Measurements from ENCODE around the gene ST8SIA6.
"Not testable (repeated sequence)": the region's sequence is repeated elsewhere in the genome, so short reads cannot be mapped to it uniquely, and the experiment has no call there.

The ST8SIA6 gene

DNA sequence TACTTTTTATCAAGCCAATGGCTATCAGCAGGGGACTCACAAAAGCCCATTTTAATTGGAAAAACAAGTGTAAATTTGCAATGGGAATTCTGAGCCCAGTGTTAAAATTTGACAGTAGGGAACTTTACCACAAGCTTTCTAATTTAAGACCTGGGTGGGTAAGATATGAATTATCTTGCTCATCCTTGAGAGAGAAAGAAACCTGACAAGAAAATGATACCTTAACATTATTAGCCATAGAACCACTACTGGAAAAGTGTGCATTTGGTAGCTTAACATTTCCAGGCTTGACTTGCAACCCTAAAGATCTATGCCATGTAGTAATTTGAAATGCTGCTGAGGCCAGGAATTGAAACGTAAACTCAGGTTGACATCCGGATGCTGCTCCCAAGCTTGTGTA lies 2.7 kb upstream of the ST8SIA6 start:
- DNase-seq (ENCODE audit: low read depth in 2 of 2) = no peak

DNA sequence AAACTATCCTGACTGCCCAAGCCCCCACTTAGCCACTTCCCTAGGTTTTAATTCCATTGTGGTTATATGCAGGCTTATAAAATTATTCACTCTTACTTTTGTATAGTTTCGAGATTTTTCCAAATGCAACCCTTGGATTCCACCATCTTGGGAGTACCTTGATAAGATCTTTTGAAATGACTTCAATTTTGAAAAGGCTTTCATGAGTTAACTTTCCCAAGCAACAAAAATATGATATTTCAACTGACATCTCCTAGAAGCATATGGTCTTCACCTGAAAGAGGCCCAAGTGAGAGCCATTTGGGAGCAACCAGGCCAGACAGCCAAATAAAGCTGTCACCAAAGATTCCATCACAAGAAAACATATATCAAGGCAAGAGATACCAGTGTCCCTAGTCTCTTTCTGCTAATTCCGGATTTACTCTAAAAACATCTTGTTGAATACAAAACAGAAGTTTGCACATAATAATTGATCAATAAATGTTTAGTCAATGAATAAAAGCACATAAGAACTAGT lies 1.7 kb upstream of the ST8SIA6 start:
- no peak for DNase-seq (ENCODE audit: low read depth in 2 of 2)

DNA sequence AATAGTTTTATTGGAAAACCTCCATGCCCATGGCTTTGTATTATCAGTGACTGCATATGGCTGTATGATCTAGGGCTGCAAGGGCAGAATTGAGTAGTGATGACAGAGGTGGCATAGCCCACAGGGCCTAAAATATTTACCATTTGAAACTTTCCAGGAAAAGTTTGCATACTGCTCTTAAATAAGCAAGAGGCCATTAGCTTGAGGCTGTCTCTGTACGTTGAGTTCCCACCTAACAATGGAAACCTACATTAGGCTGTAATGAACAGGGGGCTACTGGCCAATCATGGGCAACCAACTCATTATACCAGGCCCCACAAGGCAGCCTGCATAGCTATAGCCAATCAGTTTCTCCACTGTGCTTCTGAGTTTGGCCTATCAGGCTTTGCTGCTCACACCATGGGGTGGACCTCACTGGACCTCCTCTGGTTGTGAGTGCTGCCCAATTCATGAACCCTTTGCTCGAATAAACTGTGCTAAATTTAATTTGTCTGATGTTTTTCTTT lies 673 bp upstream of the ST8SIA6 start:
- no peak for DNase-seq (ENCODE audit: low read depth in 2 of 2)

DNA sequence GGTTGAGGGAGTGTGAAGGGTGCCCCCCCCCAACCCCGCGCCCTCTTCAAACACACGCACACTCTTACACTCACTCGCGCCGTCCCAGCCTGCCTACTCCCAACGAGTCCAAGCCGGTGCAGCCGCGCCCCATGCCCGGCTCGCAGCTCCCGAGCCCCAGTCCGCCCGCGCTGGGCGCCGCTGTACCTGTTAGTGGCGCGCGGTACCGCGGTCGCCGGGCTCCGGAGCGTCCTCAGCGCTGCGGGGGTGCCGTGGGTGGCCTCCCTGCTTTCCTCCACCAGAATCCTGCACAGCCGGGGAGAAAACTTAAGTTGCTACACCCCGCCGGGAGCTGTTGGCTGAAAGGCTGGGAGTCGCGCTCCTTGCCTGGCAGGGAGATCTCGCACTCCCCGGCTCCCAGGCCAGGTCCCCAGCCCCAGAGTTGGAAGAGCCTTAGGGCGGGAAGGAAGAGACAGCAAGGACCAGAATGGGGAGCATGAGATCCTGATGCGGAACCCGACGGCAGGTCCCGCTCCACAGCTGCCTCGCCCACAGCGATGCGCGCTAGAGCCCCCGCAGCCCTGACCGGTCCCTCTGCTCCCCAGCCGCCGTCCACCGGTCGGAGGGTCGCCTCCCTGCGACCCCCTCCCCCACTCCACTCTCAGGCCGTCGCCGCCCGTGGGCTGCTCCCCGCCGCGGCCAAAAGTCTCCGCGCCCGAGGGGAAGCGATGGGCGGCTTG lies 863 bp downstream of the ST8SIA6 start:
- DNase-seq (ENCODE audit: low read depth in 2 of 2) = peak in 1 of 2 donors; percentile 25

DNA sequence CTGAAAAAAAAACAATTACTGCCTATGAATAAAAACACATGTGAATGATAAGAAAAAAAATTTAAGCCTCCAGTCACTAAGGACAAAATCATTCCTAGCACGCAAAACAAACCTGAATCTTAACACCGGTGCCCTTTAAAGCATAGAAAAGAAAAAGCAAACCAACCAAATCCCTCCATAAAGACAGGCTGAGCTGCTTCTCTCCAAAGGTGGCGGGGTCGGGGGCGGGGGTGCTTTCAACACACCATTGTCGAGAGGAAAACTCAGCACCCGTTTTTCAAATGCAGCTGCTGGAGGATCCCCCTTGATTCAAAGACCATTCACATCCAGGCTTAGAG lies 1.4 kb downstream of the ST8SIA6 start:
- no peak for DNase-seq (ENCODE audit: low read depth in 2 of 2)

DNA sequence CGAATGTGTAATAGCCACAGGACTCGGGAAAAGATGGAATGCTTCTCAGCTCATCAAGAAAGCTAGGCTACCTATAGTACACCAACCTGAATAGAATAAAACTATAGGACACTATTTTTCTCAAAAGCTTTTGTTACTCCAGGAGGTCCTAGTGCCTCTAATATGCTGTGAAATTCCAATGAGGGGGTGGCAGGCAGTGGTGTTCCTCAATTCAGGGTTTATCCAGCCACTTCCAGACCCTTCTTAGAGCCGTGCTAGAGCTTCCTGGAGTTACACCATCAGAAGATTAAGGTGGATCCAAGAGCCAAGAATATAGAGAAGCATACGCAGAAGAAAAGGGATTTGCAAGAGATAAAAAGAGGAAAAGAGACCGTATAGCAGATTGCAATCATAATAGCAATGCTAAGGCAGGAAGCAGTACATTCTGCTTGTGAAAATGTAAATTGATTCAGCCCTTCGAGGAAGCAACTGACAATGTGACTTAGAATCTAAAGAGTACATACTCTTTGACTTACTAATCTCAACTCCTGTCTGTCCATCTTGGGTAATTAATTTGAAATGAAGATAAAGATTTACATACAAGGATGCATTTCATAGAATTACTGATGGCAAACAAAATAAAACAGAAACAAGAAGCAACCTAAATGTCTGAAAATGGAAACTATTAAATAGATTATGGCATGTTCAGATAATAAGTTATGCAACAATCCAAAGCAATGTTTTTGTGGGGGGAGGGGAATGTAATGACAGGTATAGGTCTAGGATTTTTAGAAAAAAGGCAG lies 2.1 kb downstream of the ST8SIA6 start:
- DNase-seq (ENCODE audit: low read depth in 2 of 2) = no peak

DNA sequence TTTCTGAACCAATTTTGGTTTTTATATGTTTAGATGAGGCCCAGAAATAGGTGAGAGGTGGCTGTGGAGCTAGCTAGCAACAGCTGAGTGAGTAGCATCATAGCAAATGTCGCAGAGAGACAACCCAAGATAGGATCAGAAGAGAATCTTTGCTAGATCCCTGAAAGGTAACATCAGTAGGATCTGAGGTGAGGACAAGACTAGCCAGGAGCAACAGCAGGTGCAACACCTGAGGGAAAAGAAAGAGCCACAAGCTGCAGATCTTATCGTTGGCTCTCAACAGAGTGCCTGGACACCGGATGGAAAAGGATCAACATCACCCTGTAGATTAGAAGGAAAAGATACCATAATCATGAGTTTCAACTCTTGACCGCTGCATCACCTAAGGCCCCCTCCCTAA lies 4.4 kb downstream of the ST8SIA6 start:
- DNase-seq (ENCODE audit: low read depth in 2 of 2) = no peak

DNA sequence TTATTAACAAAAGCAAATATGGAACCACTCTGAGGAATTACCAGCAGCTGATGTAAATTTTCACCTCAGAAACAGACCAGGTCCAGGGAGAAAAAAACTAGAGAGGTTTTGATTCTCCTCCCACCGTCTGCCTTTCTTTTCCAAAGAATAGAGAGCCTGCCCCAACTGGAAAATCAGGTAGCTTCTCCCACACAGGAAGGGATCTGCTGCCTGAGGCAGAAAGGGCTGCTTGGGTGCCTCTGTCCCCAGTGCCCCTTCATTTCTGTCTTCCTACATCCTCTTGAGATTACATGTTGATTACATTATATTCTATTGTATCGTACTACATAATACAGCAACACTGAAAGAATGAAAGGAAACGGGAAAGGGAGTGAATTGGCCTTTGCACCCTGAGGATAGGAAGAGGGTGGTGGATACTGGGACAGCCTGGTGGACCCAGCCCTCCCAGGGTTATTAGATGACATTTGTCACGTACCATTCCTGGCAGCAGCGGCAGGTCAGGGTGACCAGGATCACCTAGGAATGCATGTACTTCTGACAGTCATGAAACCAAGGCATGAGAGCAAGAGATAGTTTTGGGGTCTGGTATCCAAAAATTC lies 8.9 kb downstream of the ST8SIA6 start:
- DNase-seq (ENCODE audit: low read depth in 2 of 2) = no peak

DNA sequence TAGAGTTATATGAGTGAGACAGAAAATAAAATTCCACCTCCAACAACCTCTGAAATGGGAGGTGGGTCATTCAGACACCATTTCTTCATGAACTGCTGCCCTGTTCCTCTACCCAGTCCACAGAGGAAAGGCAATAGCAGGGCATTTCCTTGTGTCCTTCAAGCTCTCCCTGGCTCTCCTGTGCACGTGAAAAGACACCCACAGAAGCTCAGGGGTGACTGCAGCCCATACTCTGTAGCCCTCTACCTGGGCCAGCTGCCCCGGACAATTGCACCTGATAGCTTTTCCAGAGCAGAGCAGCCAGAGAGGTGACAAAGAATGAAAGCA lies 10.0 kb downstream of the ST8SIA6 start:
- no peak for DNase-seq (ENCODE audit: low read depth in 2 of 2)

DNA sequence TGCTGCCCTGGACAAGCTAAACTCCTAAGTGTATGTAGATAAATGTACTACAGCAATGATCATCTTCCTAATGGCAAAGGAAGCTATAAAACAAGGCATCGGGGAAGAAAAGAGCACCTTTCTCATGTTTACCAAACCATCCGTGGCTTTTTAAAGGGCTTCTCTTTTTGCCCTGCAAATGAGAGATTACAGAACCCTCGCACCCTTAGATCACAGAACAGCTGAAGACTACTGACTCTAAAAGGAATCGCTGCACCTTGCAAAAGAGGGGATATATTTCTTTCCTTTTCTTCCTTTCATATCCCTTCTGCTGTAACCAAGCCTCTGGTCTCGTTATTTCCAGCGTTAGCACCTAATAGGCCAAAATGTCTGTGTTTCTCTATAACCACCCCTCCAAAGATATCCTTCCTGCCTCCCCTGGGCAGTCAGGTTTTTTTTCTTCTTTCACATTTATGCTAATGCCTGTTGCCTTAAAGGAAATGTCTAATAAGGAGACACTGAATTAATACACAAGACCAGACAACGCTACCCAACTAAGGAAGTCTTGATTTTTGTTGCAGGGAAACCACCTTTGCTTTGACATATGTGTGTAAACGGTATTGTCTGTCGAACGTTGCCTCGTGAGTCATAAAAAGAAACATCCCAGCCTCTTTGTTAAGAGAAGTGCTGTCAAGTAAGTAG lies 10.5 kb downstream of the ST8SIA6 start:
- no peak for DNase-seq (ENCODE audit: low read depth in 2 of 2)

DNA sequence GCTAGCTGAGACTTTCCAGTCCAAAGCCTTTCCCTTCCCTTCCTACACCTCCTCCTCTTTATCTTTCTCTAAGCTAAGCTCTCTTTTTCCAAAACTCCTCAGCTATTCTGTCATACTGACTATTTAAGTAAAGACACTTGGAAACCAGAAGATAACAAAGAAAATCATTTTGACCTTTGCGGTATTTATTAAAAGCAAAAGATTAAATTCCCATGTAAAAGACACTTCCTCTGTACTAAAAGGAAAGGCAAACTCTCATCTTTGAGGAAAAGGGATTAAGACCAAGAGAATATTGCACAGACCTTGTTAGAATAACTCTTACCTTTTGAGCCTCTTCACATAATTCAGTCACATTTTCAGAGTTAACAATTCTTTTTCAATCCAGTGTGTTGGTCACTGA lies 15.8 kb downstream of the ST8SIA6 start:
- DNase-seq (ENCODE audit: low read depth in 2 of 2) = no peak

DNA sequence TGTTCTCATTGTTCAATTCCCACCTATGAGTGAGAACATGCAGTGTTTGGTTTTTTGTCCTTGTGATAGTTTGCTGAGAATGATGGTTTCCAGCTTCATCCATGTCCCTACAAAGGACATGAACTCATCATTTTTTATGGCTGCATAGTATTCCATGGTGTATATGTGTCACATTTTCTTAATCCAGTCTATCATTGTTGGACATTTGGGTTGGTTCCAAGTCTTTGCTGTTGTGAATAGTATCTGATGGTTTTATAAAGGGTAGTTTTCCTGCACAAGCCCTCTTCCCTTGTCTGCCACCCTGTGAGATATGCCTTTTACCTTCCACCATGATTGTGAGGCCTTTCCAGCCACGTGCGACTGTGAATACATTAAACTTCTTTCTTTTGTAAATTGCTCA lies 17.8 kb downstream of the ST8SIA6 start:
- not testable (repeated sequence) for DNase-seq (ENCODE audit: low read depth in 2 of 2)

DNA sequence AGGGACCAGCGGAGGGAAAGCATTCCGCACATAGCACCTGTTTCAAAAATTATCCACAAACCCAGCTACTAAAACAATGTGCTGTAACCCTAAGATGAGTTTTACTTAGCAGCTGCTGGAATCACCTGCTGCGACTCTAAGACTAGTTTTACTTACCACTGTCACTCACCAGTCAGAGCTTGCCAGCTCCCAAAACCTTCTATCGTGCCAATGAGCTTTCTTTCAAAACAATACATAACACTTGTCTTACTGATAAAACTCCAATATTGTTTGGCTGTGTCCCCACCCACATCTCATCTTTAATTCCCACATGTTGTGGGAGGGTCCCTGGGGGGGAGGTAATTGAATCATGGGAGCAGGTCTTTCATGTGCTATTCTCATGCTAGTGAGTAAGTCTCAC lies 18.4 kb downstream of the ST8SIA6 start:
- no peak for DNase-seq (ENCODE audit: low read depth in 2 of 2)

DNA sequence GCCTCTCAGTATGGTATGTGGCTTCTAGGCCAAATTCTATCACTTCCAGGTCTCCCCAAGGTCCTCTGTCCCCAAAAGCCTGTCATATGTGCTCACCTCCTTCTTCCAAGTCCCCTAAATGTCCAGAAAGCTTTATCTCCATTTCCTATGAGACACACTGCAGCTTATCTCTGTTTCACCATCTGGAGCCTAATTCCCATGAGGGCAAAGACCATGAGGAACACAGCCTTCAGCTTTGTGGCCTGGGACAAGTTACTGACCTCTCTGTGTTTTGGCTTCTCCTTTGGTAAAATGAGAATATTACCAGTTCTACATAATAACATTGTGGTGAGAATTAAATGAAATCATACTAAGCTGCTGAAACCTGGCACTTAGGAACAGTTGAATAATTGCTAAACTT lies 19.2 kb downstream of the ST8SIA6 start:
- DNase-seq (ENCODE audit: low read depth in 2 of 2) = no peak

DNA sequence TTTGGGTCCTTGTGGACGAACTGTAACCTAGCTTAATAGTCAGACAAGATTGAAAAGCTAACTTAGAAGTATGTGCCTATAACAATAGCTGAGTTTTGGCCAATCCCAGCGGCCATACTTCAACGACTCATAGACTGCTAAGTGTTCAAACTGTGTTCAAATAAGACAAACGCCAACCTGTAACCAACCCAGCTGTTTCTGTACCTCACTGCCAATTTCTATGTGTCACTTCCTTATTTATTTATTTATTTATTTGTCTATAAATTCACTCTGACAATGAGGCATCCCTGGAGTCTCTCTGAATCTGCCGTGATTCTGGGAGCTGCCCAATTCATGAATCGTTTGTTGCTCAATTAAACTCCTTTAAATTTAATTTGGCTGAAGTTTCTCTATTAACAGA lies 21.7 kb downstream of the ST8SIA6 start:
- no peak for DNase-seq (ENCODE audit: low read depth in 2 of 2)

DNA sequence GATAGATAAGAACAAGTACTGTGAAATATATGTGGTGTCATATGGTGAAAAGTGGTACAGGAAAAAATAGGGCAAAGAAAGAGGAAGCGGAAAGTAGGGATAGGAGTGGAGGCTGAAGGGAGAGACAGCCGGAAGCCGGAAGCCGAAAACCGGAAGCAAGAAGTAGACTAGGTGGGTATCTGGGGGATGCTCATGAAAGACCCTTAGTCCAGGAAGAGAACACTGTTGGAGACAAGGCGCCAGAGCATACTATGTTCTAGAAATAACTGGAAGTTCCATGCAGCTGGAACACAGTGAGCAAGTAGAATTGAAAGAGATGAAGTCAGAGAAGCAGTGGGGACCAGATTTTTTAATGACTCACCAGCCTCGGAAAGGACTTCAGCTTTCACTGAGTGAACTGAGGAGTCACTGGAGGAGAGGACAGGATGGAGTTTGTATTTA lies 22.5 kb downstream of the ST8SIA6 start:
- no peak for DNase-seq (ENCODE audit: low read depth in 2 of 2)

DNA sequence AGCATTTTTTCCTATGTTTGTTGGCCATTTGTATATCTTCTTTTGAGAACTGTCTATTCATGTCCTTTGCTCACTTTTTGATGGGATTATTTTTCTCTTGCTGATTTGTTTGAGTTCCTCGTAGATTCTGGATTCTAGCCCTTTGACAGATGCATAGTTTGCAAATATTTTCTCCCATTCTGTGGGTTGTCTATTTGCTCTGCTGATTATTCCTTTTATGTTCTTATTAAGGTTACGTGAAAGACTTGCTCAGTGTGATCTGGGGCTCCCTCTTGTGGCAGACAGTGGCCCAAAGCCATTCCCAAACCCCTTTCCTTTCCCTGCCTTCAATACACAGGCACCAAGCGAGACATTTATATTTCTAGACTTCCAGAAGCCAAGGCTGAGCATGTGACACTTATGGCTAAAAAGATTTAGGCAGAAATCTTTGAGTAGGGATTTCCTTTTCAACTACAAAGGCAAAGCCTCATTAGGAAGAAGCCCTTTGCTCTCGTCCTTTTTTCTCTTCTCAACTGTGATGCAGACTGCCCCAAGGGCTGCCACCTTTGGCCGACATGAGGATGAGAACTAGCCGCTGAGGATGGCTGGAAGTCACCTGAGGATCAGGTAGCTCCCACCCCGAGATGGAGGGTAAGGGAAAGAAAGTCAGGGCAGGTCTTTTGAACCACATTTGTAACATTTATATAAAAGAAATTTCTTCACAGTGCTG lies 23.6 kb downstream of the ST8SIA6 start:
- DNase-seq (ENCODE audit: low read depth in 2 of 2) = peak; percentile 48 to 59

DNA sequence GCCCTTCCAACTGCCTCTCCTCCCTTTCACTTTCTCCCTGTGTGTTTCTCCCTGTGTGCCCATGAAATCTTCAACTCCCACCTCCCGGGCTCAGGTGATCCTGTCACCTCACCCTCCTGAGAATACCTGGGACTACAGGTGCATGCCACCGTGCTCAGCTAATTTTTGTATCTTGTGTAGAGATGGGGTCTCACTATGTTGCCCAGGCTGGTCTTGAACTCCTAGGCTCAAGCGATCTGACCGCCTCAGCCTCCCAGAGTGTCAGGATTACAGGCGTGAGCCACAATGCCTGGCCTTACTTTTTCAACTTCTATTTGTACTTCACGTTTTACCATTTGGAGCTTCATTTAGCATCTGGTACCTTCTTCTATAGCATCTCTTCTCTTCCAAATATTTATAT lies 24.9 kb downstream of the ST8SIA6 start:
- DNase-seq (ENCODE audit: low read depth in 2 of 2) = no peak

DNA sequence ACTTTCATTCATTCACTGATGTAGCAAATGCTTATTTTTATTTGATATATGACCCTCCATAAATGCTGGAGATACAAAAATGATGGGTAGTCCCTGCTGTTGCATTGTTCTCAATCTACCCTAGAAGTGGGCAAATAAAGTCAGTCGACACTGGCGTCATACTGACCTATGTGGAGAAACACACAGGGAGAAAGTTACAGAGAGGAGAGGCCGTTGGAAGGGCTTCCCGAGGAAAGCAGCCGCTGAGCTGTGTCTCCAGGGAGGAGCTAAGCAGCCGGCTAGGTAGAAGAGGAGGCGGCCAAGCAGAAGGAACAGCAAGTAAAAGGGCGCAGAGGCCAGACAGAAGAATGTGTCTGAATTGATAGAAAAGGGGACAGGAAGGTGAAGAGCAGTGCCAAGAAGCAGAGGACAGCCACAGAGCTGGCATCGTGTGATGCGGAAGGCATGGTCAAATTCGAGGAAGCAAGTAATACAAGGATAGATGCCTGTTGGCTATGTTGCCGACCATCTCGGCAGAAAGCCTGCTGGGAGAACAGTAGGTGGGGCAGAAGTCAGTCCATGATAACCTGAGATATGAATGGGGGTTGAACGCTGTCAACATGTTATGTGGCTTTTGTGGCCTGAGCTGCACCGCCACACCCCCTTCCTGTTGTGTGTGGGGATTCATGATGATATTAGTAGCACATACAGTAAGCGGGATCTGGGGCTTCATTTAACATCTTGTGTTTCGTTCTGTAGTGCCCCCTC lies 25.9 kb downstream of the ST8SIA6 start:
- peak; percentile 22 to 40 for DNase-seq (ENCODE audit: low read depth in 2 of 2)

DNA sequence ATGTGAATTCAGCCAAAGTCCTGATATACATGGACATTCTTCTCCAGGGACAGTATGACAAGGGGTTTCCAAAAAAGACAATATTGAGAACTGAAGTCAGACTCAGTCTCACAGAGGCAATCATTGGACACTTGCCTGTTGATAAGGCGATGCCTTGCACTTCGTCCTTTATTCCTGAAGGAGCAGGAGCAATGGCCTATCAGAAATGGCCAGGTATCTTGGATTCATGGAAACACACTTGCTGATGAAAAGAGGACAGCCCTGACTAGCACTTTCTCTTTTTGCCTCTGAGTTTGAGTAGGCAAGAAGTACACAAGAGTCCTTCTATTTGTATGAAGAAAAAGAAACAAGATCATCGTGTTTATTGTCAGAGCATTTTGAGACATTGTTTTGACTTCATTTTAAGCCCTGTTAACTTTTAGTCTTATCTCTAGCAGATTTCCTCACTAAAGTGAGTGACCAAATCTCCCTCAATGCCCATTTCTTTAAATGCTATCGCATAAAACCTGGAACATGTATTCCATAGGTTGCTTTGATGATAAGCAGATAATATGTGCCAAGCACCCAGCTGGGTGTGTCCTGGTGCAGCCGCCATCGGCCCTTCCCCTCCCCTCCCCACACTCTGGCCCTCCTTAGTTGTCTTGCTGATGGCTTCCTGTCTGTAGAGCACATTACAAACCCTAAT lies 26.6 kb downstream of the ST8SIA6 start:
- DNase-seq (ENCODE audit: low read depth in 2 of 2) = no peak

All from stimulated activated CD4-positive, alpha-beta T cell treated with anti-CD3 and anti-CD28 coated beads, Interleukin-1b, Interleukin-23, amount 100 ng/mL, for 4 hours (primary cell).